ENCODE results near the gene RASSF8. TPM values are rescaled to one million over a fixed set of nuclear protein-coding genes. Genes with fewer than 3 reads are reported as not detected.
A peak's percentile ranks its signal among the peaks of the same experiment; 100 is the strongest.

RASSF8 gene
- total RNA-seq, 1 experiment from 2014 or later = 26.5 TPM

GRCh38 chr12:26126340-26127284 is 168.1 kb downstream of the RASSF8 start:
- peaks cover 2% of the 10 kb centered on the region; the same call in 1 of the 2 replicates for H3K36me3 ChIP-seq (ENCODE audit: low read depth)
- BruUV-seq (replicated peaks) = no TSS peak
- H3K4me2 ChIP-seq = peak overlapping the region; percentile 99
- H3K27ac ChIP-seq = peak overlapping the region; percentile 97
- intact Hi-C loops (cut with micrococcal nuclease; ENCODE audit: unreplicated experiment) = loop anchor here (1.0 to 2.0 kb wide), 5 partner anchors 68 to 192 kb away; partner anchors contain the start of gene SSPN
- peak overlapping the region; percentile 87 for H3K4me3 ChIP-seq
- H4K20me1 ChIP-seq (ENCODE audit: insufficient read depth) = no peaks in the 10 kb centered on the region
- peaks cover 58% of the 10 kb centered on the region for H3F3A ChIP-seq (ENCODE audit: insufficient read depth, low read depth)
- H3K9me2 ChIP-seq (ENCODE audit: insufficient read depth) = no peaks in the 10 kb centered on the region
- H3K27me3 ChIP-seq (ENCODE audit: insufficient read depth, low read depth) = no peaks in the 10 kb centered on the region
- ChIA-PET POLR2A (ENCODE audit: unreplicated experiment) (no interaction called here), CTCF (no interaction called here)
- peak overlapping the region; percentile 96 for H2AFZ ChIP-seq
- H3K4me1 ChIP-seq (replicated peaks; ENCODE audit: insufficient read depth) = peaks cover 26% of the 10 kb centered on the region
- no peaks in the 10 kb centered on the region for H3K9me3 ChIP-seq (ENCODE audit: insufficient read depth, low read depth)
- peaks cover 43% of the 10 kb centered on the region for H3K79me2 ChIP-seq (ENCODE audit: low read depth)
- DNase-seq = peak; percentile 72 to 91
- no peak for TF ChIP-seq EZH2 (IDR thresholded peaks at IDR 0.05; ENCODE audit: low read depth)
- TF ChIP-seq CTCF (conservative IDR thresholded peaks at IDR 0.05) = peak; percentile 35; the same call in 1 of the 2 replicates

GRCh38 chr12:26127404-26127803 is 168.9 kb downstream of the RASSF8 start:
- Histone ChIP-seq H3K4me3 (peak overlapping the region; percentile 87; the same call in 1 of the 2 replicates), H3K4me2 (peak overlapping the region; percentile 99), H3F3A (ENCODE audit: insufficient read depth, low read depth) (peaks cover 56% of the 10 kb centered on the region), H3K27ac (peak overlapping the region; percentile 97), H3K4me1 (replicated peaks; ENCODE audit: insufficient read depth) (peaks cover 25% of the 10 kb centered on the region), H3K9me3 (ENCODE audit: insufficient read depth, low read depth) (no peaks in the 10 kb centered on the region), H3K36me3 (ENCODE audit: low read depth) (no peaks in the 10 kb centered on the region; the same call in 1 of the 2 replicates), H3K79me2 (ENCODE audit: low read depth) (peaks cover 39% of the 10 kb centered on the region), H3K9me2 (ENCODE audit: insufficient read depth) (no peaks in the 10 kb centered on the region), H2AFZ (no peak overlapping the region), H4K20me1 (ENCODE audit: insufficient read depth) (no peaks in the 10 kb centered on the region), H3K27me3 (ENCODE audit: insufficient read depth, low read depth) (no peaks in the 10 kb centered on the region)
- intact Hi-C loops (cut with micrococcal nuclease; ENCODE audit: unreplicated experiment) = loop anchor here (2.0 kb wide), 1 partner anchor 67 kb away; the partner anchor contains the start of gene SSPN
- ChIA-PET POLR2A (ENCODE audit: unreplicated experiment) (interaction anchor here (0.5 to 0.8 kb wide), 4 partner anchors 26 to 191 kb away, joined by 3 to 12 read pairs (median 4); no protein-coding TSS in a partner anchor), CTCF (no interaction called here)
- TF ChIP-seq EZH2 (IDR thresholded peaks at IDR 0.05; ENCODE audit: low read depth) = no peak
- BruUV-seq (replicated peaks) = no TSS peak
- no peak for DNase-seq

- Histone ChIP-seq H4K20me1 (ENCODE audit: insufficient read depth) (no peaks in the 10 kb centered on the region), H2AFZ (no peak overlapping the region), H3K27ac (peak overlapping the region; percentile 97), H3K9me2 (ENCODE audit: insufficient read depth) (no peaks in the 10 kb centered on the region), H3K79me2 (ENCODE audit: low read depth) (peaks cover 32% of the 10 kb centered on the region), H3K4me2 (peak overlapping the region; percentile 99), H3K4me1 (replicated peaks; ENCODE audit: insufficient read depth) (peaks cover 25% of the 10 kb centered on the region), H3K27me3 (ENCODE audit: insufficient read depth, low read depth) (no peaks in the 10 kb centered on the region), H3K9me3 (ENCODE audit: insufficient read depth, low read depth) (no peaks in the 10 kb centered on the region), H3F3A (ENCODE audit: insufficient read depth, low read depth) (peaks cover 52% of the 10 kb centered on the region), H3K36me3 (ENCODE audit: low read depth) (no peaks in the 10 kb centered on the region; the same call in 1 of the 2 replicates), H3K4me3 (peak overlapping the region; percentile 87; the same call in 1 of the 2 replicates)
- ChIA-PET POLR2A (ENCODE audit: unreplicated experiment) (interaction anchor here (0.5 to 0.8 kb wide), 6 partner anchors 28 to 524 kb away, joined by 3 to 16 read pairs (median 6); no protein-coding TSS in a partner anchor), CTCF (interaction anchor here (0.9 to 1.0 kb wide), 2 partner anchors 25 to 146 kb away, joined by 3 read pairs; no protein-coding TSS in a partner anchor)
- TF ChIP-seq CTCF (conservative IDR thresholded peaks at IDR 0.05) = no peak
- no peak for TF ChIP-seq EZH2 (IDR thresholded peaks at IDR 0.05; ENCODE audit: low read depth)
- DNase-seq = peak in 1 of 2 experiments; percentile 69
- BruUV-seq (replicated peaks) = no TSS peak
- intact Hi-C loops (cut with micrococcal nuclease; ENCODE audit: unreplicated experiment) = no loop called here
Measured at GRCh38 chr12:26128168-26128567, 169.7 kb downstream of the RASSF8 start.

Other genes with a start within 250 kb of the RASSF8 start
- gene BHLHE41, start 166.4 kb downstream of the RASSF8 start, total RNA-seq (2021) = 30.0 and 57.1 TPM in 2 replicates
- gene SSPN, start 236.9 kb downstream of the RASSF8 start, total RNA-seq (2021) = 10.4 and 14.0 TPM in 2 replicates

Data from PC-9 (cell line).